BLaER1 treated with 17β-estradiol and CSF1 and Interleukin-3, amounts not matched to agents 10 nM and 100 nM (cell line): ENCODE data around the gene TXNDC2.
"Not testable (repeated sequence)": the region's sequence is repeated elsewhere in the genome, so short reads cannot be mapped to it uniquely, and the experiment has no call there.

Experiments
- H3K27ac ChIP-seq, 11 experiments: shearing (Covaris generic); formaldehyde crosslinking; 2 replicates each; pipeline ENCODE4 v1.8.1; 2022
- H3K27me3 ChIP-seq, 11 experiments: shearing (Covaris generic); formaldehyde crosslinking; 2 replicates each; pipeline ENCODE4 v1.8.1; 2022
- H3K36me3 ChIP-seq, 11 experiments: shearing (Covaris generic); formaldehyde crosslinking; 2 replicates each; pipeline ENCODE4 v1.8.1; 2022
- H3K4me1 ChIP-seq, 10 experiments: shearing (Covaris generic); formaldehyde crosslinking; 2 replicates each; pipeline ENCODE4 v1.8.1; 2022
- H3K4me2 ChIP-seq, 11 experiments: shearing (Covaris generic); formaldehyde crosslinking; 2 replicates each; pipeline ENCODE4 v1.8.1; 2022
- H3K4me3 ChIP-seq, 10 experiments: shearing (Covaris generic); formaldehyde crosslinking; 2 replicates each; pipeline ENCODE4 v1.8.1; 2022
- H3K9ac ChIP-seq, 11 experiments: shearing (Covaris generic); formaldehyde crosslinking; 2 replicates each; pipeline ENCODE4 v1.8.1; 2022
- H3K9me3 ChIP-seq, 11 experiments: shearing (Covaris generic); formaldehyde crosslinking; replicated peaks in 1 of 11; 2 replicates each; pipeline ENCODE4 v1.8.1; 2022
- H4K20me1 ChIP-seq, 11 experiments: shearing (Covaris generic); formaldehyde crosslinking; 2 replicates each; pipeline ENCODE4 v1.8.1; 2022
- Cebpa-rat ChIP-seq, 11 experiments: shearing (Covaris generic); IDR thresholded peaks; 2 replicates each; pipeline ENCODE4 v1.8.1; 2022

TXNDC2 gene

DNA sequence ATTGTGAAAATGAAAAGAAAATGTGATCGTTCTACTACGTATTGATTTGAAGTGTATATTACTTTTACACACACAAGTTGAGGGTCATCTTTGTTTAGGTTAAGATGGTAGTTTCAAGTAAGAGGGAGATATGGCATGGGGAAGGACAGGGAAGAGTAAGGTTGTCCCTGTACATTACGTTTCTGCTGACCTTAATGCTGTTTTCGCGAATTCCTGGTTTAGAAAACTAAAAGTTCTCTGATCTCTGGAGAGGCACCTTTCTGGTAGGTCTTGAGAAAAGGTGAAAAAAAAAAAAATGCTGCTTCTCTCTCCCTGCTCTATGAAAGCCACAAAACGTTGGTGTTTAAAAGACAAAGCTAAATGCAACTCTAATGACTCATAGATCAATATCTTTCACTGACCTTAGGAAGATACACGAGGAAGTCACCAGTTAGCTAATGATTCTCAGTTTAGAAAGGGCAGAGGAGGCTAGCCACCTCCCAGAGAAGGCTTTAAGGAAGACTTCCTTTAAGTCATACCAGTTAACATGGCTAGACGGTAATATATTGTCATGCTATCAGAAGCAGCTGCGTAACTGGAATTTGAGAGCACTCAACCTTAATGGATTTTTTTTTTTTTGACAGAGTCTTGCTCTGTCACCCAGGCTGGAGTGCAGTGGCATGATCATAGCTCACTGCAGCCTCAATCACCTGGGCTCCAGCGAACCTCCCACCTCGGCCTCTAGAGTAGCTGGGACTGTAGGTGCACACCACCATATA lies 13.2 kb downstream of the TXNDC2 start:
- Histone ChIP-seq H3K36me3 (no peaks in the 10 kb centered on the region), H3K4me3 (no peak overlapping the region), H3K4me2 (peak overlapping the region in 3 of 11 experiments; percentile 20 to 53 (median 25); a peak in 4 of 22 replicates), H3K9me3 (no peaks in the 10 kb centered on the region), H4K20me1 (no peaks in the 10 kb centered on the region), H3K27me3 (no peaks in the 10 kb centered on the region), H3K9ac (no peak overlapping the region), H3K4me1 (peaks cover 0 to 10% (median 0%) of the 10 kb centered on the region in 10 experiments; a peak in 7 of 20 replicates), H3K27ac (no peak overlapping the region)
- no peak for TF ChIP-seq Cebpa-rat (IDR thresholded peaks at IDR 0.05)

DNA sequence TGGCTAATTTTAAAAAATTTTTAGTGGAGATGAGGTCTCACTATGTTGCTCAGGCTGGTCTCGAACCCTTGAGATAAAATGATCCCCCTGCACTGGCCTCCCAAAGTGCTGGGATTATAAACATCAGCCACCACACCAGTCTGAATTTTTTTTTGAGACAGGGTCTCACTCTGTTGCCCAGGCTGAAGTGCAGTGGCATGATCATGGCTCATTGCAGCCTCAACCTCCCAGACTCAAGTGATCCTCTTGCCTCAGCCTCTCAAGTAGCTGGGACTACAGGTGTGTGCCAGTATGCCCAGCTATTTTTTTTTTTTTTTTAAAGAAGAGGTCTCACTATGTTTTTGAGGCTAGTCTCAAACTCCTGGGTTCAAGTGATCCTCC lies 13.8 kb downstream of the TXNDC2 start:
- H3K4me2 ChIP-seq = 0 out of 22 replicates have a peak overlapping the region, but pooled peaks of 3 of the 11 experiments have one; percentile 20 to 53 (median 25)
- not testable (repeated sequence) for H3K27ac ChIP-seq, H3K4me1 ChIP-seq, H4K20me1 ChIP-seq, H3K9me3 ChIP-seq, H3K4me3 ChIP-seq, H3K27me3 ChIP-seq, H3K36me3 ChIP-seq, H3K9ac ChIP-seq

DNA sequence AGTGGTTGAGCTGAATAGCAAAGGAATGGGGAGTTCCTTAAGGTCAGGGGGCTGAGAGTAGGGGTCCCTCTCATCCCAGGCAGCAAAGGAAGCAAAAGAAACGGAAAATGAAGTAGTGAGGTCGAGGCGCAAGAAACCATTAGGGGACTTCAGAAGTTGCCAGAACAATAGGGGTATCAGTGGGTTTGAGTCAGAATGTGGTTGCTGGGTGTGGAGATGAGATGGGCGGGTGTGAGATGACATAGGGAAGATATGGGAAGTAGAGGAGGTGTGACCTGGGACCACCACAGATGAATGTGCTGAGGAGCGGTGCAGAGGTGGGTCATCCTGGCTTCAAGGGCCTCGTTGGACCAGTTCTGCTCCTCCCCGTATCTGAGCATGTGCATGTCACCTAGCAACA lies 14.9 kb downstream of the TXNDC2 start:
- no peaks in the 10 kb centered on the region for H3K36me3 ChIP-seq
- no peaks in the 10 kb centered on the region for H4K20me1 ChIP-seq
- H3K4me3 ChIP-seq = no peak overlapping the region
- H3K4me2 ChIP-seq = no peak overlapping the region
- H3K27me3 ChIP-seq = no peaks in the 10 kb centered on the region
- H3K4me1 ChIP-seq = peaks cover 0 to 10% (median 0%) of the 10 kb centered on the region in 10 experiments; a peak in 7 of 20 replicates
- H3K27ac ChIP-seq = no peak overlapping the region
- TF ChIP-seq Cebpa-rat (IDR thresholded peaks at IDR 0.05) = no peak
- no peaks in the 10 kb centered on the region for H3K9me3 ChIP-seq
- H3K9ac ChIP-seq = no peak overlapping the region

DNA sequence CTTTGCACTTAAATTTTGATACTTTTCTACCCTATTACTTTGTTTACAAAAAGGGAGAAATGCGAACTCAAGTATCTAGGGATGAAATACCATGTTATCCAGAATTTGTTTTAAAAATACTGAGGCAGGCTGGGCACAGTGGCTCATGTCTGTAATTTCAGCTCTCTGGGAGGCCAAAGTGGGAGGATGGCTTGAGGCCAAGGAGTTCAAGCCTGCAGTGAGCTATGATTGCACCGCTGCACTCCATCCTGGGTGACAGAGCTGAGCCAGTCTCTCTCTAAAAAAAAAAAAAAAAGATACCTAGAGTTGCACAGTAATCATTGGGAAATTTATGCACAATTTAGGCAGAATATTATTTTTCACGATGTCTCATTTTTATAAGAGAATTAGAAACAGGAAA lies 15.6 kb downstream of the TXNDC2 start:
- no peak for TF ChIP-seq Cebpa-rat (IDR thresholded peaks at IDR 0.05)
- Histone ChIP-seq H3K9ac (no peak overlapping the region), H3K4me1 (peaks cover 0 to 10% (median 0%) of the 10 kb centered on the region in 10 experiments; a peak in 7 of 20 replicates), H3K27ac (no peak overlapping the region), H3K4me3 (no peak overlapping the region), H4K20me1 (no peaks in the 10 kb centered on the region), H3K36me3 (no peaks in the 10 kb centered on the region), H3K9me3 (no peaks in the 10 kb centered on the region), H3K4me2 (no peak overlapping the region), H3K27me3 (no peaks in the 10 kb centered on the region)

DNA sequence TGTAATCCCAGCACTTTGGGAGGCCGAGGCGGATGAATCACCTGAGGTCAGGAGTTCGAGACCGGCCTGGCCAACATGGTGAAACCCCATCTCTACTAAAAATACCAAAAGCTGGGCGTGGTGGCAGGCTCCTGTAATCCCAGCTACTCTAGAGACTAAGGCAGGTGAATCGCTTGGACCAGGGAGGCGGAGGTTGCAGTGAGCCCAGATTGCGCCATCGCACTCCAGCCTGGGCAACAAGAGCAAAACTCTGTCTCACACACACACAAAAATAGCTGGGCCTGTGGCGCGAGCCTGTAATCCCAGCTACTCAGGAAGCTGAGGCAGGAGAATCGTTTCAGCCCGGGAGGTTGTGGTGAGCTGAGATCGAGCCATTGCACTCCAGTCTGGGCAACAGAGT lies 16.5 kb downstream of the TXNDC2 start:
- H3K27ac ChIP-seq, H3K27me3 ChIP-seq, H3K4me2 ChIP-seq, H3K36me3 ChIP-seq, H4K20me1 ChIP-seq, H3K4me3 ChIP-seq, H3K9ac ChIP-seq, H3K4me1 ChIP-seq, H3K9me3 ChIP-seq: not testable (repeated sequence)
- TF ChIP-seq Cebpa-rat (IDR thresholded peaks at IDR 0.05) = 0 out of 22 replicates have a peak, but pooled peaks of 1 of the 11 experiments have one; percentile 36

DNA sequence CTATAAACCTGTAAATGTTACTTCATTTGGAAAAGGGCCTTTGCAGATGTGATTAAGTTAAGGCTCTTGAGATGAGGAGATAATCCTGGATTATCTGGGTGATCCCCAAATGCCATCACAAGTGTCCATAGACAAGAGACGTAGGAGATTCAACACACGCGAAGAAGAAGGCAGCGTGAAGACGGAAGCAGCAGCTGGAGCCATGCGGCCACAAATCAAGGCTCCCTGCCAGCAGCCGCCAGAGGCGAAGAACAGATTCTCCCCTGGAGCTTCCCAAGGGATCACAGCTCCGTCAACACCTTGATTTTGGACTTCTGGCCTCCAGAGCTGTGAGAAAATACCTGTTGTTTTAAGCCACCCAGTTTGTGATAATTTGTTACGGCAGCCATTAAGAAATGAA lies 17.1 kb downstream of the TXNDC2 start:
- Histone ChIP-seq H3K4me1 (peaks cover 0 to 10% (median 0%) of the 10 kb centered on the region in 10 experiments; a peak in 7 of 20 replicates), H3K9me3 (no peaks in the 10 kb centered on the region), H3K36me3 (no peaks in the 10 kb centered on the region), H3K4me2 (no peak overlapping the region), H3K27ac (no peak overlapping the region), H3K9ac (no peak overlapping the region), H4K20me1 (no peaks in the 10 kb centered on the region), H3K4me3 (no peak overlapping the region), H3K27me3 (no peaks in the 10 kb centered on the region)
- TF ChIP-seq Cebpa-rat (IDR thresholded peaks at IDR 0.05) = no peak

DNA sequence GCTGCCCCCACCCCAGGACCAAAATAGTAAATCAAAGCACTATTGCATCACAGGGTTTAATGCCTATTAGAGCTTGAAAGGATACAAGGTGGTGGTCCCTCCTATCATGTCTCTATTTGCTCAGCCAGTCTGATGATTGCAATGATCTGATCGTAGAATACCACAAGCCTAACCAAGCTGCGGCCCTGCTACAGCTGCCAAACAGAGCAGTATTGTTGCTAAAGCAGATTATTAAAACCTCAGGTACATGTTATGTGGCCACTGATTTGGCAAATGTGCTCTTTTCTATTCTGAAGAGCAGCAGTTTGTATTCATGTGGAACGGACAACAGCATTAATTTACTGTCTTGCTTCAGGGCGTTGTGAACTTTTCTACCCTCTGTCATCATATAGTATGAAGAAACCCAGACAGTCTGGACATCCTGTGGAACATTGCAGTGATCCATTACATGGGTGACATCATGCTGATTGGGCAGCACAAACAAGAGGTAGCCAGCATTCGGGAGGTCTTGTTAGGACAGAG lies 19.7 kb downstream of the TXNDC2 start:
- Histone ChIP-seq H3K27ac (no peak overlapping the region), H3K4me1 (no peaks in the 10 kb centered on the region; a peak in 3 of 20 replicates), H3K27me3 (no peaks in the 10 kb centered on the region), H3K9me3 (no peaks in the 10 kb centered on the region), H3K4me2 (no peak overlapping the region), H3K36me3 (no peaks in the 10 kb centered on the region), H3K4me3 (no peak overlapping the region), H4K20me1 (no peaks in the 10 kb centered on the region), H3K9ac (no peak overlapping the region)
- TF ChIP-seq Cebpa-rat (IDR thresholded peaks at IDR 0.05) = 0 out of 22 replicates have a peak, but pooled peaks of 1 of the 11 experiments have one; percentile 22

DNA sequence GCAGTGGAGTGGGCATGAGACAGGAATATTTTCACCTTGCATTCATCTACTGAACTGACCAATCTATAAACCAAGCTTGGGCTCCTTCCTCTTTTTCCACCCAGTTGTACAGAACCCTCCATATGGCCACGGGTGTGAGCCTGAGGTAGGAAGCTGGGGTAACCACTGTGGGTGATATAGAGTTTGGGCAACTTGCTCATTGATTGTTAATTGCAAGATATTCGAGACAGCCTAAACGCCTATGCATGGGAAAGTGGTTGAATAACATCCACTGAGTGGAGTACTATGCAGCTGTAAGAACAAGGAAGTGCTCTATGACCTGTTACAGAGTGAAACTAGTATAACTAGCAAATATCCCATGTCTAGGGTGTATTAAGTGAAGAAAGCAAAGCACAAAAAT lies 20.7 kb downstream of the TXNDC2 start:
- Histone ChIP-seq H3K4me3 (no peak overlapping the region), H3K9me3 (no peaks in the 10 kb centered on the region), H3K4me1 (no peaks in the 10 kb centered on the region; a peak in 3 of 20 replicates), H3K4me2 (no peak overlapping the region), H4K20me1 (no peaks in the 10 kb centered on the region), H3K27ac (no peak overlapping the region), H3K36me3 (no peaks in the 10 kb centered on the region), H3K9ac (no peak overlapping the region), H3K27me3 (no peaks in the 10 kb centered on the region)
- no peak for TF ChIP-seq Cebpa-rat (IDR thresholded peaks at IDR 0.05)

DNA sequence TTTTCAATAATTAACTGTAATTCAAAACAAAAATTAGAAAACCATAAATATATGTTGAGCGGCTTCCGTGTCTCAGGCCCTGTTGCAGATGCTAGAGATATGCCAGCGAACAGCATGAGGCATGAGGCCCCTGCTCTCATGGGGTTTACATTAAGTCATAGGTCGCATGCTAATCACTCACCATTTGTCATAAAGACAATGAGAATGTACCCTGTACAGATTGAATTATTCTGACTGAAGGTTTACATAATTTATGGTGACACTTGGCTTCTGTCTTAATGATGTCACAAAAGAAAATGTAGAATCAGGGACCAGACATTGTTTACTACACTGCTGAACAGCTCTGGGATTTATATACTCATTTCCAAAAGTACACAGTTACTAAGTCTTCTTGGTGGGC lies 22.1 kb downstream of the TXNDC2 start:
- Histone ChIP-seq H3K4me2 (no peak overlapping the region), H3K27ac (no peak overlapping the region), H3K9me3 (peaks cover 0 to 8% (median 6%) of the 10 kb centered on the region in 11 experiments; a peak in 11 of 22 replicates), H3K9ac (no peak overlapping the region), H3K27me3 (no peaks in the 10 kb centered on the region), H4K20me1 (no peaks in the 10 kb centered on the region), H3K4me3 (no peak overlapping the region), H3K36me3 (no peaks in the 10 kb centered on the region), H3K4me1 (peaks cover under 1 to 2% (median 1%) of the 10 kb centered on the region in 10 experiments; a peak in 16 of 20 replicates)
- TF ChIP-seq Cebpa-rat (IDR thresholded peaks at IDR 0.05) = no peak

DNA sequence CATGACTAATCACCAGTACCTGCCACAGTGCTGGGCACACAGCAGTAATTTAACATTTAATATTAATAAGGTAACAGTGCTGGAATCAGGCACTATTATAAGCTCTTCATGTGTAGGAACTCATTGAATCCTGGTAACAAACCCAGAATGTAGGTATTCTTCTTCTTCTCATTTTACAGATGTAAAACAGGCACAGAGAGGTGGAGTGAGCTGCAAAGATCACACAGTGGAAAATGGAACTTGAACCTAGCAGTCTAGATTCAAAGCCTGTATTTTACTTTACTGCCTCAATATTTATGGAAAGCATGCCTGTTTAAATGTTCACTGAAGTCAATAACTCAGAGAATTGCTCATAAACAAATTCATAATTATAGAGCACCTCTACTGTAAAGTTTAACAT lies 24.3 kb downstream of the TXNDC2 start:
- no peak for TF ChIP-seq Cebpa-rat (IDR thresholded peaks at IDR 0.05)
- Histone ChIP-seq H3K9me3 (peaks cover 0 to 8% (median 6%) of the 10 kb centered on the region in 11 experiments; a peak in 11 of 22 replicates), H3K27ac (no peak overlapping the region), H3K36me3 (no peaks in the 10 kb centered on the region), H3K27me3 (no peaks in the 10 kb centered on the region), H3K4me1 (peaks cover 4 to 6% (median 5%) of the 10 kb centered on the region in 10 experiments; a peak in 15 of 20 replicates), H3K9ac (no peak overlapping the region), H3K4me2 (no peak overlapping the region), H3K4me3 (no peak overlapping the region), H4K20me1 (peaks cover 3 to 7% (median 6%) of the 10 kb centered on the region in 11 experiments; a peak in 21 of 22 replicates)
